NCI-H146 treated with DMSO at 0.1 percent for 48 hours (cell line): ENCODE results near the gene NDUFAF5.
"Not testable (repeated sequence)": the region's sequence is repeated elsewhere in the genome, so short reads cannot be mapped to it uniquely, and the experiment has no call there.

Experiments used
- DNase-seq: peaks from one replicate; lab custom pipeline; 2025; ENCODE audit not compliant: unreplicated experiment; lab: John Stamatoyannopoulos, UW

The NDUFAF5 gene, protein sequence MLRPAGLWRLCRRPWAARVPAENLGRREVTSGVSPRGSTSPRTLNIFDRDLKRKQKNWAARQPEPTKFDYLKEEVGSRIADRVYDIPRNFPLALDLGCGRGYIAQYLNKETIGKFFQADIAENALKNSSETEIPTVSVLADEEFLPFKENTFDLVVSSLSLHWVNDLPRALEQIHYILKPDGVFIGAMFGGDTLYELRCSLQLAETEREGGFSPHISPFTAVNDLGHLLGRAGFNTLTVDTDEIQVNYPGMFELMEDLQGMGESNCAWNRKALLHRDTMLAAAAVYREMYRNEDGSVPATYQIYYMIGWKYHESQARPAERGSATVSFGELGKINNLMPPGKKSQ

DNA sequence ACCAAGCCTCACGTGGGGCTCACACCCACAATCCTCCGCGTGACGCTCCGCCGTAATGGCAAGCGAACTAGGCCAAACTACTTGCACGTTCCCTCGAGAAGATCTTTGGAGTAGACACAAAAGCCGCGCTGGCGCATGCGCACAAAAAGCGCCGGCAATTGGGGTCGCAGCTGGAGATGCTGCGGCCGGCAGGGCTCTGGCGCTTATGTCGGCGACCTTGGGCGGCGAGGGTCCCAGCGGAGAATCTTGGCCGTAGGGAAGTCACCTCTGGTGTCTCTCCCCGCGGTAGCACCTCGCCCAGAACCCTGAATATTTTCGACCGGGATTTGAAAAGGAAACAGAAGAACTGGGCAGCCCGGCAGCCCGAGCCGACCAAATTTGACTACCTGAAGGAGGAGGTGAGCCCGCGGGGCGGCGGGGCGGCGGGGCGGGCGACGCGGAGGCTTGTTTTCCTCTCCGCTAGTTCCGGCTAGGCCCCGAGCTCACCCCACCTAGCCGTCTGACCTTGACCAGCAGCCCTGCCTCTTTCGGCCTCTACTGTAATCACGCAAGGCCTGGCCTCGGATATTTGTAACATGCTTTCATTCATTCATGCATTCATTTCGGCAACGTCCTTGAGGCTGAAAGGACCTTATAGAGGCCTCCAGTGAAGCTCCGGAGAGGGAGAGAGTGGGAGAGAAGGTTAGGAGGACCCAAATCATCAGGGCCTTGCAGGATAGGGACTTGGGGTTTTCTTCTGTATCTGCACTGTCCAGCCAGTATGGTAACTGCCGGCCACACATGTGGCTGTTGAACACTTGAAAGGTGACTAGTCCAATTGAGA, at the start of gene NDUFAF5, which contains the start of gene ESF1:
Gene NDUFAF5 (plus strand): TSS at position 136 of the 823 bp plus-strand sequence. CDS start 41 bp downstream, at position 177.
Gene ESF1 (minus strand): TSS at position 27 of the 823 bp plus-strand sequence. CDS start 1,779 bp downstream, outside the sequence.
- DNase-seq, result peak; percentile 94

DNA sequence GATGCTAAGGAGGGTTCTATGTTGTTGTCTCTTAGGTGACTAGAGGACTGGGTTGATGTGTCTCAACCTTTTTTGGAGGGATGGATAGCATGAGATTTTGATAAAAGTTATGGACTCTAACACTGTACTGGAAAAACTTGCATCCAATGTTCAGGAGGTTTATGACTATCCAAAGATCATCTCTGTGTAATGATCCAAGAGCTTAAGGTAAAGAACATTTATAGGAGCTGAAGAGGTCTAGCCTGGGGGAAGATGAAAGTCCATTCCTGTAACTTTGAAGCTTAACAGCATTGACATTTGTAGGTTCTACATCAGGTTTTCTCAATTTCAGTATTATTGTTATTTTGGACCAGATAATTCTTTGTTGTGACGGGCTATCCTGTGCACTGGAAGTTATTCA, 49.0 kb upstream of the NDUFAF5 start:
- DNase-seq, result no peak

DNA sequence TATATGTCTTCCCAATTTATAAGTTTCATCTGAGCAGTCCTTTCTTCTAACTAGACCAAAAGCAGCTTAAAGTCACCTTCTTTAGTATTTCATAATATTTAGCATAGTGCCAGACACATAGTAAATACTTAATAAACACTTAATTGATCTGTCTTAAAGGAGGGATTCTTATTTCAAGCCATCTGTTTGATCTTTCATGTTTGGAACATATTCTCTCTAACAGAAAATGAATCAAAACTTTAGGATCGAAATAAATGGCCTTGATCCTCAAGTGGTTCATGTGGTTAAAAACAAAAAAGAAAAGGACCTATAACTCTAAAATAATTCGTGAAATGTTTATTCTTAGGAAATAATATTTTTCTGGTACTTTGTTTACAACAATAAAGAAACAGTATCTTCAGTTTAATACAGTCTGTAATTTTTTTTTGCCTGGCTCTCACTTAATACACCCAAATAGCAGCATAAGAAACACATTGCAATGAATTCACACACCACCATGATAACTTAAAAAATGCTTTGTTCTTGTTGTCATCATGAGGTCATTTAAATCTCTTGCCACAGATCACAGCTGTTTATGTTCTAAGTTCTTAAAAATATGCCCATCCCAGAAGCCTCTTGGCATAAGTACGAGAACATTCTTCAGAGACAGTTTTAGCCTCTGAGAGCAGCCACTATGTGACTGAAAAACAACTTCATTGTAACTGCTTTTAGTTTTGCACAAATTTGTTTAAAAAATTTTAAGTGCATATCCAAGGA, 48.2 kb upstream of the NDUFAF5 start:
- DNase-seq, result no peak

DNA sequence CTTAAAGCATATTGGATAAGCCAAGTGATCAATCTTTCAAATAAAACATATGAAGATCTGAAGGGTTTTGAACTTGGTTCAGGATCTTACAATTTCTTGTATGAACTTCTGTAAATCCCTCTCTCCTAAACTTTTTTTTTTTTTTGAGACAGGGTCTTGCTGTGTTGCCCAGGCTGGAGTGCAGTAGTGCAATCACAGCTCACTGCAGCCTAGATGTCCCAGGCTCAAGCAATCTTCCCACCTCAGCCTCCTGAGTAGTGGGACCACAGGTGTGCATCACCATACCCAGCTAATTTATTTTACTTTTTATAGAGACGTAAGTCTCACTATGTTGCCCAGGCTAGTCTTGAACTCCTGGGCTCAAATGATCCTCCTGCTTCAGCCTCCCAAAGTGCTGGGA, 46.6 kb upstream of the NDUFAF5 start:
- not testable (repeated sequence) for DNase-seq

DNA sequence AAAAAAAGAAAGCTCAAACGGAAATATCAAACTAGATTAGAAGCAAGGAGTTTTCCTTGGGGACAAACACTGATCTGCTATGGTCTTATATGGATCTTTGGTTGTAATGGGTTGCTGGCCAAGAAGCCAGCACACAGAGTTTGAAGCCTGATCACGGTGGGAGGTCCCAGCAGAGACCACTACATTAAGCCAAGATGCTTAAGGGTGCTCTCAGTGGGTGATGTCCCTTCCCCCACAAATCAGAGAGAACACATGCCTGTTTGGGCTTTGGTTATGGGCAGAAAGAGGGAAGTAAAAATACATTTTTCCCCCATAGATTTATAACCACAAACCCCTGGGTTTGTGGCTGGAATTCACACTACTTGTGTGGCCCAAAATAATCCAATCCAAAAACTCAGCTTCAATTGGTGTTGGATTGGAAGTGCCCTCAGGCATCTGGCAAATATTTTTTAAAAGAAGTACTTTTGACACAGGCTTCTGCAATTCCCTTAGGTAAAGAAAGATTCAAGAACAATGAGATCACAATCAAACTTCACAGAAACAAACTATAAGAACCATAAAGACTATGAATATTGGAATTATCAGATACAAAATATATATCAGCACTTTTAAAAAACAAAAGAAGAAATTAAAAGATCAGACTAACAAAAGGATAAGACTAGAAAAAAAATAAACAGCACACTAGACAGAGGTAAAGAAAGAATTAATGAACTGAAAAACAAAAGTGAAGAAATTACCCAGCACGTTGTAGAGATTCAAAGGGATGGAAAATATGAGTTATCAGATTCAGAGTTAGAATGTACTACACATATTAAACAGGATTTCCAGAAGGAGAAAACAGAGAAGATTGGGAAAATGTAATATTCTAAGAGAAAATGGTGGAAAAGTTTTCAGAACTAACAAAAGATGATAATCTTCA, 44.8 kb upstream of the NDUFAF5 start:
- DNase-seq, result no peak

DNA sequence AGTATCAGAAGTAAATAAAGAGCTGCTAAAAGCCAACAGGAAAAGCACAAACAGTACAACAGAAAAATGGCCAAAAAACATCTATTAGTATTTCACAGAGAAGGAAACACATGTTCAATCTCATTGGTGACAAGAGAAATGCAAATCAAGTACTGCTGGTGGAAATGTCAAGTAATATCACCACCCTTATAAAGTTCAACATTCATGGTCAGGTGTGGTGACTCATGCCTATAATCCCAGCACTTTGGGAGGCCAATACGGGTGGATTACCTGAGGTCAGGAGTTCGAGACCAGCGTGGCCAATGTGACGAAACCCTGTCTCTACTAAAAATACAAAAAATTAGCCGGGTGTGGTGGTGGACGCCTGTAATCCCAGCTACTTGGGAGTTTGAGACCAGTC, 42.9 kb upstream of the NDUFAF5 start:
- no peak for DNase-seq

DNA sequence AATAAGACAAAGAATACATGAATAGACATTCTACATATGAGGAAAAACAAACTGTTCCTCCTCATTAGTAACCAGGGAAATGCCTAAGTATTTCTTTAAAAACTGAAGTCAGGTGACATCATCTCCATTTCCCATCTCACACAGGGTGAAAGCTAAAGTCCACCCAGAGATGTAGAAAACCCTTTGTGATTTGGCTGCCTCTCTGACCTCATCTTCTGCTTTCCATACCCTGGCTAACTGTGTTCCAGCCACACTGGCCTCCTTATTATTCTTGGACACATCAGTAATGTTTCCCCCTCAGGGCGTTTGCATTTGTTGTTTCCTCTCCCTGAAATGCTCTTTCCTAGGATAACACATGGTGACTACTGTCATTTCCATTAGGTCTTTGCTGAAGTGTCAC, 40.5 kb upstream of the NDUFAF5 start:
- DNase-seq, result no peak

DNA sequence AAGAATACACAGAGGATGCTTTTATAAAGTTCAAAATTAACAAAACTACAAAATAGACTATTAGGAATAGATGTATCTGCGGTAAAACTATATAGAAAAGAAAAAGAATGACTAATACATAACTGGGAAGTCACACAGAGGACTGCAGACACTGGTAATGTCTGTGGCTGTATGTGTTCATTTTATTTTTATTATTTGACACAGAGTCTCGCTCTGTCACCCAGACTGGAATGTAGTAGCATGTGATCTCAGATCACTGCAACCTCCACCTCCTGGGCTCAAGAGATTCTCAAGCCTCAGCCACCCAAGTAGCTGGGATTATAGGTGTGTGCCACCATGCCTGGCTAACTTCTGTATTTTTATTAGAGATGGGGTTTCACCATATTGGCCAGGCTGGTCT, 39.0 kb upstream of the NDUFAF5 start:
- no peak for DNase-seq

DNA sequence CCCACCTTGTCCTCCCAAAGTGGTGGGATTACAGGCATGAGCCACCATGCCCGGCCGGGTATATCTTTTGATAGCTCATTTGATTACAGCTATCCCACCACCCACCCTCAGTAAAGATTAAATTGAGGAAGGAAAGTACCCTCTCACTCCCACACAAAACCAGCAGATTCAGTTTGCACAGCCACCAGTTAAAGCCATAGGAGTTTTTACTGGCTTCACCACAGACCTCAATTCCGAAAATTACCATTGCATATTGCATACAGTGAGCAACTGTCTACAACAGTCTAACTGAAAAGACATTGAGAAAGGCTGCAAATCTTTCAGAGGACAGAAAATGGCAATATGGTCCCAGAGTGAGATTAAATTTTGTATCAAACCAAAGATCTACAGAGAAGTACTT, 35.0 kb upstream of the NDUFAF5 start:
- DNase-seq, result no peak

DNA sequence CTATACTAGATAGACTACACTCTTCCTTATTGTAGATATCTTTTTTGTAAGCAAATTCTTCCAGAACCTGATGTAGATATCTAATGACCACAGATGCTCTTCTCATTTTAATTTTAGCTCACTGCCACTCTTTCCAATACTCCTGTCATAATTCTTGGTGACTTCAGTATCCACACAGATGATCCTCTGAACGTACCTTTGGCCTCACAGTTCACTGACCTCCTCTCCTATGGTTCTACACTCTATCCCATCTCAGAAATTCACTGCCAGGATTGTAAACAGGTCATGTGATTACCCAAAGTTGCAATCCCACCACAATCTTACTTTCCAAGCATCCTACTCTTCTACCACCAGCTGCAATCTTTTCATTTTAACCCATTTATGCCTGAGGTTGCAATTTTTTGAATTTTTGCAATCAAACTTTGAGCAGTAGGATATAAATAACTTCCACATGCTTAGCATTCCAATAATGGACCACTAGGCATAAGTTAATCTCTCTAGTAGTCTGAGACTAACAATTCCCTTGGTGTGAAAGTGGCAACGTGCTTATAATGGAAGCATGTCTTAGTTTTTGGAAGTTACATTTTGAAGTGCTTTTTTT, 31.3 kb upstream of the NDUFAF5 start:
- DNase-seq, result no peak

DNA sequence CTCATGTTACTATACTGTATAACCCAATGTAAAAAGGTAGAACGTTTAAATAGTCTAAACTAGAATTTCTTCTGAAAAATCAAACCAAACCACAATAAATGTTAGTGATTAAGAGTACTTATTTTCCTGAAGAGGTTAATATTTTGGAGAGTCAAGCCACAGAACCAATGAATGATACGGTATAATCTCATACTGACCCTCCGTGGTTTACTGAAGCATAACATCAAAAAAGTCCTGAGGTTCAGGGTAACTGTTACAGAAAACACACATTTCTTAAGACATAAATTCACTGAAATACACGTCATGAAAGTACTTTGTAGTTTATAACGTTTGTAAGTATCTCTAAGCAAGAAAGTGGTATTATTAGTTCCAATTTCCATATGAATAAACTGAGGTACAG, 29.0 kb upstream of the NDUFAF5 start:
- DNase-seq, result no peak

DNA sequence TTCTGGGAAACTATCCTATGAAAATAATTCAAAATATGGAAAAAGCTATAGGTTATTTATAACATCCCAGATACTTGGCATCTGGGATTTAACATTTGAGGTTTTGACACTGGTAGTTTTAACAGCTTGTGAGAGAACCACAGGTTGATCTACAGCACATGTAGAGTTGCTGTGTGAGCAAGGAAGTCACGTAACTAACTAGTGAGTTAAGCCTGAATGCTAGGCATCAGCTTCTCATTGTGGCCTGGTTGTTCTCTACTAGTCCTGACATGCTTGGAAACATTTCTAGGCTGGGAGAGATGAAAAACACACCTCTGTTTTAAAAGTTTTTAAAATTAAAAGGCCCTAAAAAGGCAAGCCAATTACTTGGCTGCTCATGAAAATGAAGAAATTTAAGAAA, 28.3 kb upstream of the NDUFAF5 start:
- DNase-seq, result no peak

DNA sequence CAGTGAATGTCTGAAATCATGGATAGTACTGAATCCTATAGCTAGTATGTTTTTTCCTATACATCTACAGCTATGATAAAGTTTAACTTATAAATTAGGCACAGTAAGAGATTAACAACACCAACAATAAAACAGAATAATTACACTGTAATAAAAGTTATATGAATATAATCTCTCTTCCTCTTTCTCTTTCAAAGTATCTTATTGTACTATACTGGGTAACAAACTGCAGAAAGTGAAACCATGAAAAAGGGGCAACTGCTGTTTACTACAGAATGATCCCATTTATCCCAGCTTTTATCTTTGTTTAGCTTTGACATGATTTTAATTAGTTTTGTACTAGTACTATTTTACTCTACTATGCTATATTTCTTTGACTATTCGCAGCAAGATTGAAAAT, 25.9 kb upstream of the NDUFAF5 start:
- DNase-seq, result no peak

DNA sequence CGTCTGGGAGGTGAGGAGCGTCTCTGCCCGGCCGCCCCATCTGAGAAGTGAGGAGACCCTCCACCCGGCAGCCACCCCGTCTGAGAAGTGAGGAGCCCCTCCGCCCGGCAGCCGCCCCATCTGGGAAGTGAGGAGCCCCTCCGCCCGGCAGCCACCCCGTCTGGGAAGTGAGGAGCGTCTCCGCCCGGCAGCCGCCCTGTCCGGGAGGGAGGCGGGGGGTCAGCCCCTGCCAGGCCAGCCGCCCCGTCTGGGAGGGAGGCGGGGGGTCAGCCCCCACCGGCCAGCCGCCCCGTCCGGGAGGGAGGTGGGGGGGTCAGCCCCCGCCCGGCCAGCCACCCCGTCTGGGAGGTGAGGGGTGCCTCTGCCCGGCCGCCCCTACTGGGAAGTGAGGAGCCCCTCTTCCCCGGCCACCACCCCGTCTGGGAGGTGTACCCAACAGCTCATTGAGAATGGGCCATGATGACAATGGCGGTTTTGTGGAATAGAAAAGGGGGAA, 24.3 kb upstream of the NDUFAF5 start:
- not testable (repeated sequence) for DNase-seq

DNA sequence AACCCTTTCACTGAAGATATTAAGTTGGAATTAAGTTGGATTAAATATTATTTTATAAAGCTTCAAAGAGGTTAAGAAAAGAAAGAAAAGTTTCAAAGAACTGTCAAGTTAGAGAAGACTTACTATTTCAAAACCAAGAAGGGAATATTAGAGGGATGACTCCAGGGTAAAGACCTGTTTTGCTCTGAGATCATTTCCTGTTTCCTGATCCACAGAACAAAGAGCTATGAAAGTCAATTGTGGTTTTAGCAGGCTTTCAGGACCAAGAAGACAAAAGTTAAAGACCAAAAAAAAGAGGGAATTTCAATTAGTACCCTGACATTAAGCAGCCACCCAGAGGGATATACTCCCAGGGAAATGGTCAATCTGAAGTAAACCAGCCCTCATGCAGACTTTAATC, 19.5 kb upstream of the NDUFAF5 start:
- no peak for DNase-seq

DNA sequence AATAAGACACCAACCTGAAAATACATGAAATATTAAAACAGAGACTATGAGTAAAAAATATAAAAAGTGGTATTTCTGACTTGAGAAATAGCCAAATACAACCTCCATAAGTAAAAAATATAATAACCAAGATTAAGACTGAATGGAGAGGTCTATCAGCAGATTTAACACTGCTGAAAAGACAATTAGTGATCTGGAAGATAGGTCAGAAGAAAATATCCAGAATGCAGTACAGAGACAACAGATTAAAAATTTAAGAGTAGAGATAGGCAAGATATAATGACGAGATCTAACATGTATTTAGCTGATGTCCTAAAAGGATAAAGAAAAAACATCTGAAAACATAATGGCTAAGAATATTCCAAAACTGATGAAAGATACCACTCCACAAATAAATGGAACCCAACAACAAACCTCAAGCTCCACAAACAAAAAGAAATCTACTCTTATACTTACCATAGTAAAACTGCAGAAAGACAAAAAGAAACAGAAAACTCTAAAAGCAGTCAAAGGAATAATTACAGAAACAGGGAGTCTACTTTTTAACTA, 18.9 kb upstream of the NDUFAF5 start:
- DNase-seq, result no peak

DNA sequence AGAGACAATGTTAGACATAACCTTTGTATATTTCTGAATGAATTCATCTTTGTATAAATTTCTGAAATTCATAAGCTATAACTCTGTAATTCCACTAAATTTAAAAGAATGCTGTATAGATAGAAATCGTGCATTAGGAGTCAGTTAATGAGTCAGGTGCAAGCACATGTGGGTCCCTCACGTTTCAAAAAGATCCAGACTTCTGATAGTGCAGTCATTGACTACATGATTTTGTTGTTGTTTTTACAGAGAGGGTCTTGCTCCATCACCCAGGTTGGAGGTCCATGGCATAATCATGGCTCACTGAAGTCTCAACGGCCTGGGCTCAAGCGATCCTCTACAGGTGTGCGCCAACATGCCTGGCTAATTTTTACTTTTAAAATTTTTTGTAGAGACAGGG, 14.7 kb upstream of the NDUFAF5 start:
- DNase-seq, result no peak

DNA sequence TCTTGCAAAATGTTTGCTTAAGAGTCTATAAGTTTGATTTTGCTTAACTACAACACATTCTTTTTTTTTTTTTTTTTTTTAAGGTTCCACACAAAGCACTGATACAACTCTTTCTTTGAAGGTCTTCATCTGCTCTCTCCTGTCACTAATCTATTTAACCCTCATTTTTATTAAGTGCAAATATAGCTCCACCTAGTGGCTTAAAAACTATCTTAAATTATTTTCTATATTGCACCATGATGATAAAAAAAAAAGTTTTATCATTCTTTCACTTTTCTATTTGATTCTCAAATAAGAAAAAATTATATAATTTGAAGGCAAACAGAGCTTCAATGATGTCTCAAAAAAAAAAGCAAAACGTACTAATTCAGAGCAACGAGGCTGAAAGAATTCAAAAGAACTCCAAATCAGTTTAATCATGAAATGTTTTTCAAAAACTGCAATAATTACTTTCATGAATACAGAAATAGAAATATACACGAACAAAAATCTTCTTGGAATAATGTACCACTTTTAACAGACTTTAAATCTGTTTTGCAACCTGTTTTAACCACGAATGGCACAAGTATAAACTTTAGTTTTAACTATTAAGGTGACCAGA, 12.9 kb upstream of the NDUFAF5 start:
- peak; percentile 27 for DNase-seq

DNA sequence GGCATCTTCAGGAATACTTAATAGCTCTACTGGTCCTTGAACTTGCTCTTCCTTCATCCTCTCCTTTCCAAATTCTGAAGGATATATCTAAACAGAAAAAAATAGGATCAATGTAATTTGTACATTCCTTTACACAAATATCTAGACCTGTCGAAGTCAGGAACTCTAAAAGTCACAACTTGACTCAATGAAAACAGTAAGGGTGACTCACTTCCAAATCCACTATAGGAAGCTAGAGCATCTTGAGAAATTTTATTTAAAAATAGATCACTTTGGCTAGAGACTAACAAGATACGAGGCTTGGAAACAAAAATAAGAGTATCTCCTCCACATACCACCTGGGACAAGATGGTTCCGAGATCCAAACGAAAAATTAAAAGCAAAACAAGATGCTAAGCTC, 12.3 kb upstream of the NDUFAF5 start:
- no peak for DNase-seq
